ENCODE results near the gene DNAJC25.

Gene DNAJC25

GRCh38 chr9:111676116-111676515, 45.0 kb downstream of the DNAJC25 start:
- H3K27ac ChIP-seq (ENCODE audit: low read length) = no peak overlapping the region
- no peaks in the 10 kb centered on the region for H3K27me3 ChIP-seq (ENCODE audit: low read depth, low read length)
- TF ChIP-seq EZH2phosphoT487 (IDR thresholded peaks at IDR 0.05; ENCODE audit: low read depth) (no peak), CTCF (IDR thresholded peaks at IDR 0.05; ENCODE audit: low read depth, low read length) (no peak)
- no peak overlapping the region for H3K9ac ChIP-seq (ENCODE audit: low read length)
- H2AFZ ChIP-seq (ENCODE audit: low read depth, low read length) = no peak overlapping the region
- no peak overlapping the region for H3K4me2 ChIP-seq (ENCODE audit: low read length)
- no peaks in the 10 kb centered on the region for H3K9me3 ChIP-seq (ENCODE audit: insufficient read depth, low read length)
- H3K4me1 ChIP-seq (ENCODE audit: low read length) = no peaks in the 10 kb centered on the region
- H3K4me3 ChIP-seq (ENCODE audit: low read length) = no peak overlapping the region
- peaks cover 8% of the 10 kb centered on the region for H3K36me3 ChIP-seq (replicated peaks; ENCODE audit: low read depth, low read length)
- no peaks in the 10 kb centered on the region for H3K79me2 ChIP-seq (ENCODE audit: low read length)
- no peaks in the 10 kb centered on the region for H4K20me1 ChIP-seq (ENCODE audit: insufficient read depth, low read length)

- no peak overlapping the region for H2AFZ ChIP-seq (ENCODE audit: low read depth, low read length)
Observed at GRCh38 chr9:111678293-111678692, 47.2 kb downstream of the DNAJC25 start.

GRCh38 chr9:111679199-111679598, 48.1 kb downstream of the DNAJC25 start:
- no peak overlapping the region for H3K4me2 ChIP-seq (ENCODE audit: low read length)
- H2AFZ ChIP-seq (ENCODE audit: low read depth, low read length) = no peak overlapping the region
- H3K4me1 ChIP-seq (ENCODE audit: low read length) = no peaks in the 10 kb centered on the region
- H3K9me3 ChIP-seq (ENCODE audit: insufficient read depth, low read length) = no peaks in the 10 kb centered on the region
- TF ChIP-seq EZH2phosphoT487 (IDR thresholded peaks at IDR 0.05; ENCODE audit: low read depth) = no peak
- H3K4me3 ChIP-seq (ENCODE audit: low read length) = no peak overlapping the region
- peaks cover 6% of the 10 kb centered on the region for H3K36me3 ChIP-seq (replicated peaks; ENCODE audit: low read depth, low read length)
- H4K20me1 ChIP-seq (ENCODE audit: insufficient read depth, low read length) = no peaks in the 10 kb centered on the region
- H3K79me2 ChIP-seq (ENCODE audit: low read length) = no peaks in the 10 kb centered on the region
- H3K27ac ChIP-seq (ENCODE audit: low read length) = no peak overlapping the region
- no peak overlapping the region for H3K9ac ChIP-seq (ENCODE audit: low read length)
- H3K27me3 ChIP-seq (ENCODE audit: low read depth, low read length) = no peaks in the 10 kb centered on the region

More at GRCh38 chr9:111678293-111678692, 47.2 kb downstream of the DNAJC25 start:
- H3K27ac ChIP-seq (ENCODE audit: low read length) = no peak overlapping the region
- no peaks in the 10 kb centered on the region for H3K4me1 ChIP-seq (ENCODE audit: low read length)
- no peak overlapping the region for H3K9ac ChIP-seq (ENCODE audit: low read length)
- TF ChIP-seq EZH2phosphoT487 (IDR thresholded peaks at IDR 0.05; ENCODE audit: low read depth) (no peak), CTCF (IDR thresholded peaks at IDR 0.05; ENCODE audit: low read depth, low read length) (no peak)
- H3K36me3 ChIP-seq (replicated peaks; ENCODE audit: low read depth, low read length) = peaks cover 6% of the 10 kb centered on the region
- no peaks in the 10 kb centered on the region for H3K27me3 ChIP-seq (ENCODE audit: low read depth, low read length)
- no peak overlapping the region for H3K4me3 ChIP-seq (ENCODE audit: low read length)
- no peaks in the 10 kb centered on the region for H3K9me3 ChIP-seq (ENCODE audit: insufficient read depth, low read length)
- no peaks in the 10 kb centered on the region for H4K20me1 ChIP-seq (ENCODE audit: insufficient read depth, low read length)
- H3K79me2 ChIP-seq (ENCODE audit: low read length) = no peaks in the 10 kb centered on the region
- no peak overlapping the region for H3K4me2 ChIP-seq (ENCODE audit: low read length)

GRCh38 chr9:111683392-111683791, 52.3 kb downstream of the DNAJC25 start:
- Histone ChIP-seq H3K27ac (ENCODE audit: low read length) (no peak overlapping the region), H2AFZ (ENCODE audit: low read depth, low read length) (no peak overlapping the region), H3K9ac (ENCODE audit: low read length) (no peak overlapping the region), H3K79me2 (ENCODE audit: low read length) (no peaks in the 10 kb centered on the region), H3K4me3 (ENCODE audit: low read length) (no peak overlapping the region), H3K36me3 (replicated peaks; ENCODE audit: low read depth, low read length) (peaks cover 2% of the 10 kb centered on the region), H3K9me3 (ENCODE audit: insufficient read depth, low read length) (no peaks in the 10 kb centered on the region), H3K27me3 (ENCODE audit: low read depth, low read length) (no peaks in the 10 kb centered on the region), H3K4me2 (ENCODE audit: low read length) (no peak overlapping the region), H4K20me1 (ENCODE audit: insufficient read depth, low read length) (no peaks in the 10 kb centered on the region), H3K4me1 (ENCODE audit: low read length) (no peaks in the 10 kb centered on the region)
- TF ChIP-seq CTCF (IDR thresholded peaks at IDR 0.05; ENCODE audit: low read depth, low read length) (no peak), EZH2phosphoT487 (IDR thresholded peaks at IDR 0.05; ENCODE audit: low read depth) (no peak)
